ENCODE data around the gene ALOXE3.
A peak's percentile ranks its signal among the peaks of the same experiment; 100 is the strongest.

Gene ALOXE3

DNA sequence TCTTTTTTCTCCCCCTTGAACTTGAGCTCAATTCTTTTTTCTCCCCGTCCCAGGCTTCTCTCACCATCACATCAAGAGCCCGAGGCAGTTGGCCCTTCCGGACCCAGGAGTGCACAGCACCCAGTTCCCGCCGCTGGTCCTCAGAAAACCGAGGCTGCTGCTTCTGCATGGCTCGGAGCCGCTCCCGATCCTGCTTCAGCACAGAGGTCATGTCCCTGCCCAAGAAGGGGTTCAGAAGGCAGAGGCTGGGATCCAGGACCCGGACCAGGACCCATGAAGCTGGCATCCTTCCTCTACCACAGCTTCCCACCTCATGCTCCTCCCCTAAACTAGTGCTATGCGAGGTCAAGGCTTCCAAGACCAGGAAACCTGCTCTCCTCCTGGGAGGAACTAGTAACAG, 23.4 kb upstream of the ALOXE3 start:
- no peak for DNase-seq

DNA sequence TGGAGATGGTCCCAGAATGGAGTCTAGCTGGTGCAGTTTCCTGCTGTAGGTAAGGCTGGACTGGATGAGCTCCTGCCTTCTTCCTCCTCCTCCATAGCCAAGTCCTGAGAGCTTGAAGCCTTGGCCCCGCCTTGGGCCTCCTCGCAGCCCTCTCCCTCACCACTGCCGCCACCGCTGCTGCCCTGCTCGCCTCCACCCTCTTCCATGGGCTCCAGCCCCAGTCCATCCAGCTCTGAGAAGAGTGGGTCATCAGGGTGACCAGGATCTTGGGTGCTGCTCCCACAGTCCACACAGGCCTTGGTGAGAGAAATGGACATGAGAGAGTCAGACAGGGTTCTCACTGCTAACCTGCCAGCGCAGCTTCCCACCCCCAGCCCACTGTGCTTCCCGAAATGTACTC, 22.7 kb upstream of the ALOXE3 start:
- no peak for DNase-seq

DNA sequence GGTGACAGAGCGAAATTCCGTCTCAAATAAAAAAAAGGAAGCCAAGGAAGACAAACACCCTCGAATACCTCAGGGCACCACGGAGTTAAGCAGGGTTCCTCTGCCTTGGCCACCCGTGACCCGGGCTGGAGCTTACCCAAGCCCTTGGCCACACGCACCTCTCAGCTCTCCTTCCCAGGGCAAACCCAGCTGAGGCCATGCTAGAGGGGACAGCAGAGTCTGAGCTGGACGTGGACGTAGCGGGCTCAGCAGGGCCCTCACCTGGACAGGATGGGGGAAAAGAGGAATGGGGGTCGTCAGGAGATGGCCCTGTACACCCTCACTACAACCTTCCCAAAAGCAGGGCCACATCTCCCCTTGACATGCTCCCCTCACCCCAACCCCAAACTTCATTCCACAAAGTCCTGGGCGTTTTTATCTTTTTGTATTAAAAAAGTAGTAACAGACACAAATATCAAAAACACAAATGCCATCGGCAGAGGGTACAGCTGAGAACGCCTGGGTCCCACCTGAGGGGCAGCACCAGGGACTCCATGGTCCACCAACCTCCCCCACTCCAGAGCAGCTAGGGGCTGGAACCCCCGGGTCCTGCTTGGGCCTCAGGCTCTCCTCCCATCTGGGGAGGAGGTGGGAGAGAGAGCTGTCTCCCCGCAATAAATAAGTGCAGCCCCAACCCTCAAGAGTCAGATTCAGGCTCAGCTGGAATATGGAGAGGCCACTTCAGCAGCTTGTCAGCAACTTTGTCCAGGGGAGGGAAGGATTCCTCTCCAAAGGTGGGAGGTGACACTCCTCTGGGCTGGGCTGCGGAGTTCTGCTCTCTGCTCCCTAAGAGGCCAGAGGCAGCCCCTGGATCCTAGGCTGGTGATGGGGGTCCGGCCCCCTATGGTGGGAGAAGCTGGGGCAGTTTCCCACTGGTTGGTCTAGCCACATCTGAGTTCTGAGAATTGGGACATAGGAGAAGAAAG, 22.0 kb upstream of the ALOXE3 start:
- no peak for DNase-seq

DNA sequence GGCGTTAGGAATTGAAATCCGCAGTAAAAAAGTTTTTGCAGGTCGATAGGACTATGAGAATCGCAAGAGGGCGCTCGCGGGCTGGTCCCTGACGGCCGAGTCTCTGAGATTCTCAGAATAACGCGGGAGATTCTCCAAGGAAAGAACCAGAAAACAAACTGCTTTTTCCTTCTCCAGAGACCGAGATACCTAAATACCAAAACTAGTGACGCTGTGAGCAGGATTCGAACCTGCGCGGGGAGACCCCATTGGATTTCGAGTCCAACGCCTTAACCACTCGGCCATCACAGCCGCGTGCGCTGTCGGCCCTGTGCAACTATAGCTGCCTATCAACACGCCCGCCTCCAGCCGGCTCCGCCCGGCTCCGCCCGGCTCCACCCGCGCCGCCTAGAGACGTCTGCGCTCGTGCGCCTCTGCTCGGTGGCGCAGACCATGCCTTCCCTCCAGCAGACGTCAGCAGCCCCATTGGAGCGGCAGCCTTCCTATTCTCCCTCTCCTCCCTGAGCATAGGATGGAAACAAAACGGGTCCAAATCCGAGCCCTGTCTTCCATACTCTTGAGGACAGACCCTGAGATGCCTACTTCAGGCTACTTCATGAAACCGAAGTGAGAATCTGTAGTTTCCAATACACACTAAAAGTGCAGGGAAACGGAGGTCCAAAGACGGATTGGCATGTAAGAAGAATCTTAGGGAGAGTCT, 20.5 kb upstream of the ALOXE3 start:
- DNase-seq, result peak; percentile 98

DNA sequence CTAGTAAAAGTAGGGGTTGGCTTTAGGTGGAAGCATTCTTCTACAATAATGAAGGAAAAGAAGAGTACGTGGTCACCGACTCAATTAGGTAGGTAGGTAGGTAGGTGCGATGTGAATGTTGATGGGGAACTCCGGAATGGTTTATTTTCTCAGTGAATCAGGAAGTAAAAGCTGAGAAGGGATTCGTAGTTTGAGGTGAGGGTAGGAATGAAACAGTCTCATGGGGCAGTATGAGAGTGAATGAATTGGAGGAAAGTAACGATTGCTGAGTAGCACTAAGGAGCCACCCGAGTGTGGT, 20.0 kb upstream of the ALOXE3 start:
- no peak for DNase-seq

DNA sequence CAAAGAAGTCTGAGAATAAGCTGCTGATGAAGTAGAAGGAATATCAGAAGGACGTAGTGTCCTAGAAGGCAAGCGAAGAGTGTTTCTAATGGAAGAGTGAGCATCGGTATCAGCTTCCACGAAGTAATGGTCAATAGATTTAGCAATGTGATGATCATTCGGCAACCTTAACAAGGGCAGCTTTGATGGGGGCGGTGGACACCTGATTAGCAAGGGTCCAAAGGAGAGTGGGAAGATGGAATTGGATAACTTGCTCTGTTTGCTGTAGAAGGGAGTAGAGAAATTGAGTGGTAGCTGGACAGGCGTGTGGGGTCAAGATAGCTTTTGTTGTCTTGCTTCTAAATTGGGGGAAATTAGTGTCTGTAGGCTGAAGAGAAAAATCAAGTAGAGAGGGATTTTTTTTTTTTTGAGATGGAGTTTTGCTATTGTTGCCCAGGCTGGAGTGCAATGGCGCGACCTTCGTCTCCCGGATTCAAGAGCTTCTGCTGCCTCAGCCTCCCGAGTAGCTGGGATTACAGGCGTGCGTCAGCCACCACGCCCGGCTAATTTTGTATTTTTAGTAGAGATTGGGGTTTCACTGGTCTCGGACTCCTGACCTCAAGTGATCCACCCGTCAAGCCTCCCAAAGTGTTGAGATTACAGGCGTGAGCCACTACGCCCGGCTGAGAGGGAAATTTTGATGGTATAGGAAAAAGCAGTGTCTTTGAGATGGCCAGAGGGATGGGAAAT, 19.5 kb upstream of the ALOXE3 start:
- DNase-seq, result no peak

DNA sequence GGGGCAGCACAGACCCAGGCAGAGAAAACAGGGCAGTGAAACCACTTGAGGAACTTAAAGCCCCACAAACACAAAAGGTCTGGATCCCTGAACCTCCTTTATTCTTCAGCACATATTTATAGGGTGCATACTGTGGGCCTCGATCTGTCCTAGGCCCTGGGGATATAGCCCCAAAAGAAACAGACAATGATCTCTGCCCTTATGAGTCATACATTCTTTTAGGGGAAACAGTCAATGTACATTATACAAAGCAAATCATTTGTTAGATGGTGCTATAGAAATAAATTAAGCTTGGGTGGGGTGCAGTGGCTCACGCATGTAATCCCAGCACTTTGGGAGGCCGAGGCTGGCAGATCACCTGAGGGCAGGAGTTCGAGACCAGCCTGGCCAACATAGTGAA, 15.6 kb upstream of the ALOXE3 start:
- no peak for DNase-seq

DNA sequence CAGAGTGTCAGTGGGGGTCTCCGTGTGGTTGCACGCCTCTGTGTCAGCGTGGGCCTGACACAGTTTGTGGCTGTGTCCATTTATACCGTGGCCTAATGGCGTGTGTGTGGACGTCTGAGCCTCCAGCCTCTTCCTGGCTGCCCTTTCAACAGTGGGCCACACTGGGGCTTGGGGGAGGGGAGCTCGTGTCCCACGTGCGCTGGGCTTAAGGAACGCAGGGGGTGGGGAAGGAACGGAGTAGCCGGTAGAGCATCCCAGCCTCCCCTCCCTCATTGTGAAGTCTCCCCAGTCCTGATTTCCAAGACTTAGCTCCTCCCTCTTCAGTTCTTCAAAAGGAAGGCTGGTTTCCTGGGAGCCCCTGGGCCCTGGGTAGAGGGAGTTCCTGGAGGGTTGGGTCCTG, 15.1 kb upstream of the ALOXE3 start:
- no peak for DNase-seq

DNA sequence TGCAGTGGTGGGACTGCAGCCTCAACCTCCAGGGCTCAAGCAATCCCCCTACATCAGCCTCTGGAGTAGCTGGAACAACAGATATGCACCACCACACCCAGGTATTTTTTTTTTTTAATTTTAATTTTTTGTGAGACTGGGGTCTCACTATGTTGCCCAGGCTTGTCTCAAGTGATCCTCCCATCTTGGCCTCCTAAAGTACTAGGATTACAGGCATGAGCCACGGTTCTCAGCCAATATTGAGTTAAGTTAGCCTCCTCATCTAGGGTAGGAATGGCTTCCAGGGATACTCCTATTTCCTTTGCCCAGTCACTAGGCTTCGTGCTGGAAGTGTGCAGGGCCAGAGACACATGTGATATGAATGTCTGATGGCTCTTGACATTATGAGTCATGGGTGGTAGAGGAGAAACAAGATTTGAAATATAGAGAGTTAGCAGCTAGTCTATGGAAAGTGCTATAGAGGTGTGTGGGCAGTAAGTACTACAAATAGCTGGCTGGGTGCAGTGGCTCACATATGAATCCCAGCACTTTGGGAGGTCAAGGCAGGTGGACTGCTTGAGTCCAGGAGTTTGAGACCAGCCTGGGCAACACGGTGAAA, 13.6 kb upstream of the ALOXE3 start:
- no peak for DNase-seq

DNA sequence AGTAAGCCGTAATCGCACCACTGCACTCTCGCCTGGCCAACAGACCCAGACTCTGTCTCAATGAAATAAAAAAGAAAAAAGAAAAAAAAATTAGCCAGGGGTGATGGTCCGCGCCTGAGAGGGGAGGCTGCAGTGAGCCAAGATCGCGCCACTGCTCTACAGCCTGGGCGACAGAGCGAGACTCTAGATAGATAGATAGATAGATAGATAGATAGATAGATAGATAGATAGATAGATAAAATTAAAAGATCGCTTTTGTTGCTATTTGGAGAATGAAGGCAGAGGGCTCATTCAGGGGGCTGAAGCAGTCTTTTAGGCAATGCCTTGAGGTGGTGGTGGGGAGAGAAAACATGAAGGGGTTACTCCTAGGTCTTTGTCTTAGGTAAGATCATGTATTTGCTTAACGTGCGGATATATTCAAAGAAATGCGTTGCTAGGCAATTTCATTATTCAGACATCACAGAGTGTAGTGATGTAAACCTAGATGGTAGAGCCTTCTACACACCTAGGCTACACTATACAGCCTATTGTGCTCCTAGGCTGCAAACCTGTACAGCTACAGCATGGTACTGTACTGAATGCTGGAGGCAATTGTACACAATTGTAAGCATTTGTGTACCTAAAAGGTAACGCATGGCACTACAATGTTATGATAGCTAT, 9.9 kb upstream of the ALOXE3 start:
- DNase-seq, result no peak

DNA sequence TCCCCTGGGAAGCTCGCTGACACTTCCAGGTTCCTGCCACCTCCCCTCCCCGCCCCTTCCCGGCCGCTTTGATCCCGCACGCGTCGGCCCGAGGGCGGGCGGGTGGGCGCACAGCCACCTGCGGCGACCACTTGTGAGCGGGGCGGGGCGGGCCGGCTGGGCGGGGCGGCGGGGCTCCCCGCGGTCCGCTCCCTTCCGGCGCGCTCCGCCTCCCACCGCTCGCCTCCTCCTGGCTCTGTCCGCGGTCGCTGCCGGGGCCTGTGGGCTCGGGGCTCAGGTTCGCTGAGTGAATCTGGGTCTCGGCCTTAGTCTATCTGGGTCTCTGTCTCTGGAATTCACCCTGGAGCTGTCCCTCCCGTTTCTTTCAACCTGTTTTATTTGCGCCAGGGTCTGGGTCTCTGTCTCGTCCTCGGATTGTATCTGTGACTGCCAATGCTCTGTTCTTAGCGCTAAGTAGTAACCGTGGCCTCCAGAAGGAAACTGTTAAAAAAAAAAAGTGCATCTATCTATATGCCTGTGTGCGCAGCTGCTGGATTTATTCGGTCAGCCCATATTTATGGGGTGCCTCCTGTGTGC, 8.3 kb upstream of the ALOXE3 start:
- no peak for DNase-seq

DNA sequence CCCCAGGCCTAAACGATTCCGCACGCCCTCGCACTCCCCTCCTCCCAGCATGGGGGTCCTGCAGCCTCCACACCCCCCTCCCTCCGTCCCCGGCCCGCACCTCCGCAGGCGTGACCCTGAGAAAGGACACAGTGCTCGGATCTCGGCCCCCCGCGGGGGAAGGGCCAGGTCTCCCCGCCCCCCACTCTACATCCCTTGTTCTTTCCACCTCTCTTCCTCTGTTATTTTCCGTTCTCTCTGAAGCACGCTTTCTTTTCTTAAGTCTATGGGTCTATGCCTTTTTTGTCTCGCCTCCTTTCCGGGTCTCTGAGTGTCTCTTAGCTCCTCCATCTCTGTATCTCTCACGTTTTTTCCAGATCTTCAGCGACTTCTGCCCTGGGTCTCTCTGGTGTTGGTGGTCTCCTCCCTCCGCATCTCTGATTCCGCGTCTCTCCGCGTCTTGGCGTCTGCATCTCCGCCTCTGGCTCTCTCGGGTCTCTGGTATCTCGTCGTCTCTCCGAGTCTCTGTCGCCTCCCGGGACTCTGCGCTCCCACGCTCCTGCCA, 7.7 kb upstream of the ALOXE3 start:
- no peak for DNase-seq

DNA sequence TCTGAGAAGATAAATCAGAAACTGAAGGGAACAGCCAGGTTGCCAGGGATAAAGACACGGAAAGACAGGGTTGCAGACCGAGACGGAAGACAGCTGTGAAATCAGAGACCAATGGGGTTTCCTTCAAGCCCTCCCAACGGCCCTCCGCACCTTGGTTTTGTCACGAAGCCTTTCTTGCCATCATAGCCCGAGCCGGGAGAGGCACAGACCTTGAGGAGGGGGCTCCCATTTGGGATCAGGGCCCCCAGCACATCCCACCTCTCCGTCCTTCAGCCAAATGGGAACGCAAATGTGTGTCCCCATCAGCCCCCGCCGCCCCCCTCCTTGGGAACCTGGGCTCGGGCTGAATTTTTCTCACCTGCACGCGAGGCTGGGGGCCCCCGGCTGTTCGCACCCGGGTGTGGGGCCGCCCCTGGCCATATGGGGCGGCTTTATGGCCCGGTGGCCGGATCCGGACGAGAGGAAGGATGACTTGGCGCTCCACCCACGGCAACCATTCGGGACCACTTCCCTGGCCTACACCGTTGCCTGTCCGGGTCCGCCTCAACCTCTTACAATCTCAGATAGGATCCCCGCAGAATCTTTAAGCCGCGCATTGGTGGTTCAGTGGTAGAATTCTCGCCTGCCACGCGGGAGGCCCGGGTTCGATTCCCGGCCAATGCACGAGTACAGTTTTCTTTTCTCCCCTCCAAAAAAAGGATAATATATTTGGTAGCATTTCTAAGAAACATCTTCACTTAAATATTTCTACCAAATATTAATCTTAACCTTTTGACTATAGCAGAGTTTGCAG, 7.0 kb upstream of the ALOXE3 start:
- DNase-seq, result peak; percentile 90

DNA sequence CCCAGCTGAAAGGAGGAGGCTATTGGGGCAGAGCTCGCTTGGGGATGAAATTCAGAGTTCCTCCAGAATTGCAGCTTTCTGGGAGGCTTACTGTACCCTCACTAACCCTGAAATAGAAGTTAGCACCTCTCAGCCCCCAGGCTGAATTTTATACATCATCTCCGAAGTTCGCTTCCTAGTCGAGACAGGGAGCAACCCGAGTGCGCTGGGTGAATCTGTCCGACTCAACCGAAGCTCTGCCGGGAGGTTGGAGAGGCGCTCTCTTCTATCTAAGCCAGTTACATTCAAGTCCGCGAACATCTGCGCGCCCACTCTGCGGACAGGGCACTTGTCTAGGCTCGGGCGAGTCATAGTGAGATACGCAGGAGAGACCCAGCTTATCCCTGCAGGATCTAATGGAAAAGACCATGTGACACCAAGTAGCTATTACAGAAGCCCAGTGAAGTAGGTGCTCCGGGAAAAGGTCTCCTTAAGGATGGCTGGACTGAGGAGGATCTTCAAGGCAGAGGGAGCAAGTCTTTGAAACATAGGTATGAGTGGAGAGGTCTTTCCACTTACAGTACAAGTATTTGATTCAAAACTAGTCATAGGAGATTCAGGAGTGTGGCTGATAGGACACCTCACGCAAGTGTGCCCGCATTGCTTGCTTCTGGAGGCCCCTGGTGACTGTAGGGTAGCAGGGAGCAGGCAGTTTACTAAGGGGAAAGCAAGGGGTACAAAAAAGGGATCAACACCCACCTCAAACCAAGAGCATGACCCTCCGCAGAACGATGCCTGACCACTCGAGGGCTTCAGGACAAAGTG, 6.2 kb upstream of the ALOXE3 start:
- DNase-seq, result peak; percentile 29

DNA sequence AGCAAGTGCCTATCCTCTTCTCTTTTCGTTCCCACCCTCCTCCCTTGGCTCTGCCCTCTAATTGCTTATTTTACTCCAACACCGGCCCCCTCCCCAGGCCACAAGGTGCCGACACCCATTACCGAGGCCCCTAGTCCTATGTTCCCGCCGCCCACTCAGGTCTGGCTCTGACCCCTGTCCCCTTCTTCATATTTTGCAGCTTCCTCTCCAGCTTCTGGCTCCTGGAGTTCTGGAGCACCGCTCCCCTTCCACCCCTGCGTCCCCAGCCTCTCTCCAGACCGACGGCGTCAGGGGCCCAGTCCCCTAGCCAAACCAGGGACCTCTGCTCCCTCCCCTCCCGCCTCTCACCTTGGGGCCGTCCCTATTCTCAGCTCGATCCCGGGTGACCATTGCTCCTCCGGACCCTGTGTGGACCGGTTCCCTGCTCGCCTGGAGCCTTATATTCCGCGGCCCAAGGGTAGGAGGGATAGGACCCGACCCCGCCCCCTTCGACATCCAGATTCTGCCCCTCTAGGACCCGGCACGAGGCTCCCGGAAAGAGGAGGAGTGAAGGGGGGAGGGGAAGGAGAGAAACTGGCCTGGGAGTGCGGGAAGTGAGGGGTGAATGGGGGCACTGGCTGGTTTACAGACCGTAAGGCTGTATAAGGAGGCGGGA, 5.5 kb upstream of the ALOXE3 start, which contains the start of gene HES7:
TSS of gene HES7 (minus strand) at position 412 of the 655 bp plus-strand sequence. CDS start at position 390, 22 bp downstream.
- no peak for DNase-seq

DNA sequence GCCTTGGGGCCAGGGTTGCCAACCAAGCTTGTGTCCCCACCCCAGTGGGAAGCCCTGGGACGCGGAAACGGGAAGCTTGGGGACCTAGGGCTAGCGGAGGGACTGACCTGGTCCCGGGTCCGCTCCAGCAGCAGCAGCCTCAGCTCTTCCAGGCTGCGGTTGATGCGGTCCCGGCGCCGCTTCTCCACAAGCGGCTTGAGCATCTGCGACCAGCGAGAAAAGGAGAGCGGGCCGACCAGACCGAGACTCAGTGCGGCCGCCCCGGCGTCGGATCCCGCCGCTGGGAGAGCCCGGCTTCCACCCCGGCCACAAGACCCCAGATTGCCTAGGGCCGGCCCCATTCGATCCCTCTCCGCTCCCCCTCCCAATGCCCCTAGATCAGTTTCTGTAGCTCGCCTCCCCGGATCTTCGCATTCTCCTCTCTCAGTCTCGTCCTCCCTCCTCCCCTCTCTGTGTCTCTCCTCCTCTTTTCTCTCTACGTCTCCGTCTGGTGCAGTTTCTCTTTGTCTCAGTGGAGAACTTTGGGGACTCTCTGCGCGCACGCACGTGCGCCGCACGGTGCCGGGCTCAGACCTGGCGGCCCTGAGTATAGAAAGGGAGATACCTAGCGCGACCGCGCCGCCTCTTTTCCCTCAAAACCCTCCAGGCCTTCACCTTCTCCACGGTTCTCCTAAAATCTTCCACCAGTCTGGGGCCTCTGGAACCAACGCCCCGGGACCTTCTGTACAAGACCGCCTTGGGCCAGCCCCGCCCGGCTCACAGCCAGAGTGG, 4.8 kb upstream of the ALOXE3 start:
- DNase-seq, result no peak

DNA sequence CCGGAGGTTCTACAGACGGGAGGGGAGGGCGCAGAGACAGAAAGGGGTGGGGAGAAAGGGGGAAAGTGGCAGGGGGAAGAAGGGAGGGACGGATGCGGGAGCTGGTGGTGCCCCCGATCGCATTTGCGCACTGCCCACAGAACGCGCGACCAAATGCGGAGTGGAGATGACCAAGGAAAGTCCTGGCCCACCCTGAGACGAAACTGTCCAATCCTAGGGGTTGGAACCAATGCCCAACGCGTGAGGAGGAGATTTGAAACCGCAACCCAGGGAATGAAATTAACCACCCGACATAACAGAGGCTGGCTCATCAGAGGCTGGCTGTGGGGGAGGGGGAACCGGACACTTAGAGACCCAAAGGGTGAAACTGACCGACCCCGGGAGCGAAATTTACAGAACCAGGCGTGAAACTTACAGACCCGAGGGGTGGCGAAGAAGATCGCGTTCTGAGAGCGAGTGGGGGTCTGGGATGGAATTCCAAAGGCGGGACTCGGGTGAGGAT, 4.2 kb upstream of the ALOXE3 start:
- no peak for DNase-seq

DNA sequence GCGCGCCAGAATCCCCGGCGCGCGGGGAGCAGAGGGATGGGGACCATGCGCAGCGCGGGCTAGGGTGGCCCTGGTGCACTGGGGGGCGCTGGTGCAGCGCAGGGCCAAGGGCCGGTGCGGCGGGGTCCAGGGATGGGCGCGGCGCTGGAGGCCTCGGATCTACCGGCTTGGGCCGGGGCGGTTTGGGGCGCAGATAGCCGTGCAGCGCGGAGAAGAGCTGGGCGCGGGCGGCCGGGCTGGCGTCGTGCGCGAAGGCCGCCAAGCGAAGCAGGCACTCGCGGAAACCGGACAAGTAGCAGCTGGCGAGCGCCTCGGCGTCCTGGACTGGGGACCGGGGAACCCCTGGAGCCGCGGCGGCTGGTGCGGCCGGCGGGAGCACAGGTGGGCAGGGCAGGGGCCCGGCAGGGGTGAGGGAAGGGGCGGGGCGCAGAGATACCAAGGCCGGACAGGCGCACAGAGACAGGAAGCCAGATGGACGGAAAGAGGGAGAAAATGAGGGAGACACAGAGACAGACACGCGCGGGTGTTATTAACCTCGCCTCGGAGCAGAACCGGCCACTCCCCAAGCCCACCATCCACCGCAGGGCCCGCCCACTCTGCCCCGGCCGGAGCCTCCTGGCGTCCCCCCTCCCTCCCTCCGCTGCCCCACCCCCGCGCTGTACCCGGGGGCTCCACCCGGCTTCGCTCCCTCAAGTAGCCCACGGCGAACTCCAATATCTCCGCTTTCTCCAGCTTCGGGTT, 3.5 kb upstream of the ALOXE3 start:
- DNase-seq, result no peak
